Body of pancreas (tissue), 4 donors: ENCODE measurements around the gene ADAM17. TPM values are rescaled to one million over a fixed set of nuclear protein-coding genes. Genes with fewer than 3 reads are reported as not detected.
"Not testable (repeated sequence)": the region's sequence is repeated elsewhere in the genome, so short reads cannot be mapped to it uniquely, and the experiment has no call there.

Experiments
- ATAC-seq: fragments of 150-250 bp; one replicate; pipeline ENCODE4 v1.9.1; 2016
- DNase-seq, 4 donors: peaks; one replicate each; pipeline ENCODE4 v3.0.0-alpha.2; 2019
- H3K27ac ChIP-seq, 4 donors: fragments of 200-600 bp; sonication (generic); 1 replicate in 3 of 4; 2 replicates in 1 of 4; pipeline versions ENCODE4 v1.5.1 to v1.6.1; 2016 to 2019; ENCODE audit warnings: mild to moderate bottlenecking in 1 of 4, mixed read lengths in 1 of 4, moderate library complexity in 1 of 4
- H3K27me3 ChIP-seq, 2 donors: fragments of 200-600 bp; sonication (generic); one replicate each; pipeline ENCODE4 v1.6.0; 2016; ENCODE audit warnings: mild to moderate bottlenecking in 1 of 2
- H3K36me3 ChIP-seq, 2 donors: fragments of 200-600 bp; sonication (generic); replicated peaks in 1 of 2; 2 replicates each; pipeline ENCODE4 v1.5.1; 2016; ENCODE audit warnings: low read depth in 2 of 2; ENCODE audit not compliant: insufficient read depth in 1 of 2
- H3K4me1 ChIP-seq: fragments of 200-600 bp; sonication (generic); one replicate; pipeline ENCODE4 v1.6.0; 2016
- H3K4me3 ChIP-seq, 2 donors: fragments of 200-600 bp; sonication (generic); 1 replicate in 1 of 2; 2 replicates in 1 of 2; pipeline ENCODE4 v1.5.1; 2016 to 2019
- H3K9me3 ChIP-seq, 3 donors: fragments of 200-600 bp; sonication (generic); 1 replicate in 2 of 3; 2 replicates in 1 of 3; pipeline ENCODE4 v1.5.1; 2016
- POLR2A ChIP-seq, 3 donors: fragments of 450-650 bp; IDR thresholded peaks; one replicate each; pipeline ENCODE4 v1.6.1; 2016; ENCODE audit warnings: antibody characterized with exemption in 3 of 3, mild to moderate bottlenecking in 2 of 3
- WGBS, 2 donors: methylation state at CpG; one replicate each; pipeline ENCODE4 v1.1.5; 2017; 5-methylcytosine and 5-hydroxymethylcytosine counted together
- intact Hi-C: fragments of 100-400 bp; cut with DNase I; formaldehyde crosslinking; loops from one replicate; pipeline ENCODE4 v1.15.1; 2023
- total RNA-seq, 2 donors: library from RNA; depleted of rRNA; stranded (reverse); fragments of >200 nt; gene quantifications; one replicate each; pipeline ENCODE4 v1.1.0, GENCODE V29; 2016
- TF ChIP-seq, protein P1 (sequence below), 7 experiments: fragments of 450-650 bp in 4 of 7; fragments of 200-600 bp in 3 of 7; sonication (generic) in 3 of 7; IDR thresholded peaks; one replicate each; pipeline ENCODE4 v1.5.1; 2016 to 2019; ENCODE audit warnings: antibody characterized with exemption in 7 of 7

ADAM17 gene
- total RNA-seq, 2 donors from 2014 or later = 9.9 to 17.5 TPM

DNA sequence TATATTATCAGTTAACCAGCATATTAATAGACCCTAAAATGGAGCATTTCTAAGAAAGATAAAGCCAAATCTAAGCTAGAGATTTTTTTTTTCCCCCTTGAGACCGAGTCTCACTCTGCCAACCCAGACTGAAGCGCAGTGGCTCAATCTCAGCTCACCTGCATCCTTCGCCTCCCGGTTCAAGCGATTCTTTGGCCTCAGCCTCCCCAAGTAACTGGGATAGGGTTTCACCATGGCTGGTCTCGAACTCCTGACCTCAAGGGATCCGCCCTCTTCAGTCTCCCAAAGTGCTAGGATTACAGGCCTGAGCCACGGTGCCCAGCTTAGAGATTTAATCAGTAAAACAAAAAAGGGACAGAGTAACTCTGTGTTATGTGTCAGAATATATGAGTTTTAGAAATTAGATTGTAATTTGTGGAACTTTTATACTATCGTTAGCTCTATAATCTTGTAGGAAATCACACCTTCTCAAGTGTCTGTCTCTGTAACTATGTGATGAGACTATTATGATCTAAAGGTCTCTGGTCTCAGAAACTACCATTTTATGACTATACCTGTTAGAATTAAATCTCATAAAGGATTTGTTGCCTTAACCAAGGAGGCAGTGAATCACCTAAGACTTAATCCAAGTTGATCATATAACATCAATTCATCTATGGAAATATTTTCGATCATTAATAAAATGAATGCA lies 41.1 kb upstream of the ADAM17 start:
- no peak for DNase-seq
- ATAC-seq = no peak
- 90 to 93% methylated on average over 10 of the region's 10 CpGs for WGBS, 2 donors
- Histone ChIP-seq H3K27ac (no peak overlapping the region), H3K4me3 (no peak overlapping the region), H3K27me3 (no peaks in the 10 kb centered on the region), H3K36me3 (peaks cover 0 to 5% of the 10 kb centered on the region in 2 donors), H3K9me3 (peaks cover 0 to 7% (median 0%) of the 10 kb centered on the region in 3 donors), H3K4me1 (peaks cover 25% of the 10 kb centered on the region)
- TF ChIP-seq, protein P1, sequence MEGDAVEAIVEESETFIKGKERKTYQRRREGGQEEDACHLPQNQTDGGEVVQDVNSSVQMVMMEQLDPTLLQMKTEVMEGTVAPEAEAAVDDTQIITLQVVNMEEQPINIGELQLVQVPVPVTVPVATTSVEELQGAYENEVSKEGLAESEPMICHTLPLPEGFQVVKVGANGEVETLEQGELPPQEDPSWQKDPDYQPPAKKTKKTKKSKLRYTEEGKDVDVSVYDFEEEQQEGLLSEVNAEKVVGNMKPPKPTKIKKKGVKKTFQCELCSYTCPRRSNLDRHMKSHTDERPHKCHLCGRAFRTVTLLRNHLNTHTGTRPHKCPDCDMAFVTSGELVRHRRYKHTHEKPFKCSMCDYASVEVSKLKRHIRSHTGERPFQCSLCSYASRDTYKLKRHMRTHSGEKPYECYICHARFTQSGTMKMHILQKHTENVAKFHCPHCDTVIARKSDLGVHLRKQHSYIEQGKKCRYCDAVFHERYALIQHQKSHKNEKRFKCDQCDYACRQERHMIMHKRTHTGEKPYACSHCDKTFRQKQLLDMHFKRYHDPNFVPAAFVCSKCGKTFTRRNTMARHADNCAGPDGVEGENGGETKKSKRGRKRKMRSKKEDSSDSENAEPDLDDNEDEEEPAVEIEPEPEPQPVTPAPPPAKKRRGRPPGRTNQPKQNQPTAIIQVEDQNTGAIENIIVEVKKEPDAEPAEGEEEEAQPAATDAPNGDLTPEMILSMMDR (IDR thresholded peaks at IDR 0.05) = no peak
- TF ChIP-seq POLR2A (IDR thresholded peaks at IDR 0.05) = no peak
- intact Hi-C loops = no loop called here

DNA sequence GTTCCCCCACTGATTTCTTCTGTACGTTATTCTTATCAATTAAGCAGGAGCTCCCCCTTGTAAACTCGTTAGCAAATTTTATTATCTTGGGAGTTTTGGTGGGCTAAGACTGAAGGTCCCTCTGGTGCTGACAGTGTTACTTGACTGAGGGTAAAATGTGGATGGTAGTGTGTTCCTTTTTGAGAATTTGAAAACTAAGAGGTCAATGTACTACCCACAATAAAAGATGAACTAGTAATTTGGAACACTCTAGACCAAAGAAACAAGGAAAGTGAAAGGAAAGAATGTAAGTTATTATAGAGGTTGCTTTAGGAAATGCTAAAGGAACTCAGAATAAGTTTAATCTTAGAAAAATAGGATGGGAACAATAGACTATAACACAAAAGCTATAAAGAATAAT lies 40.1 kb upstream of the ADAM17 start:
- WGBS, 2 donors = 43 to 52% methylated on average over 2 of the region's 2 CpGs
- ATAC-seq (no peak), DNase-seq (no peak)
- Histone ChIP-seq H3K27ac (peak overlapping the region in 1 of 4 donors; percentile 49), H3K4me3 (no peak overlapping the region), H3K27me3 (no peaks in the 10 kb centered on the region), H3K4me1 (peaks cover 25% of the 10 kb centered on the region), H3K36me3 (peaks cover 3 to 5% of the 10 kb centered on the region in 2 donors), H3K9me3 (peaks cover 0 to 7% (median 0%) of the 10 kb centered on the region in 3 donors)
- TF ChIP-seq, protein P1 (IDR thresholded peaks at IDR 0.05) = no peak
- no peak for TF ChIP-seq POLR2A (IDR thresholded peaks at IDR 0.05)
- intact Hi-C loops = no loop called here

DNA sequence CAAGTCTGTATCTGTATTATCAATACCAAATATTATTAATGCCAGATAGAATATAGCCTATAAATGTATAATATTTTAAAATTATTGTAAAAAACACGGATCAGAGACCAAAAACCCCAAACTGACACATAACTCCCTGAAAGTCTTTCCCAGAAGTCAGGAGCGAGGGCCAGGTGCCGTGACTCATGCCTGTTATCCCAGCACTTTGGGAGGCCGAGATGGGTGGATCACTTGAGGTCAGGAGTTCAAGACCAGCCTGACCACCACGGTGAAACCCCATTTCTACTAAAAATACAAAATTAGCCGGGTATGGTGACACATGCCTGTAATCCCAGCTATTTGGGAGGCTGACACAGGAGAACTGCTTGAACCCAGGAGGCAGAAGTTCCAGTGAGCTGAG lies 39.6 kb upstream of the ADAM17 start:
- H3K4me3 ChIP-seq, intact Hi-C loops, ATAC-seq, H3K9me3 ChIP-seq, DNase-seq, H3K27me3 ChIP-seq, H3K36me3 ChIP-seq: not testable (repeated sequence)
- H3K4me1 ChIP-seq = peaks cover 25% of the 10 kb centered on the region
- WGBS, 2 donors = 77 to 82% methylated on average over 5 to 6 of the region's 6 CpGs
- H3K27ac ChIP-seq = peak overlapping the region in 3 of 4 donors; percentile 42 to 51 (median 49)

DNA sequence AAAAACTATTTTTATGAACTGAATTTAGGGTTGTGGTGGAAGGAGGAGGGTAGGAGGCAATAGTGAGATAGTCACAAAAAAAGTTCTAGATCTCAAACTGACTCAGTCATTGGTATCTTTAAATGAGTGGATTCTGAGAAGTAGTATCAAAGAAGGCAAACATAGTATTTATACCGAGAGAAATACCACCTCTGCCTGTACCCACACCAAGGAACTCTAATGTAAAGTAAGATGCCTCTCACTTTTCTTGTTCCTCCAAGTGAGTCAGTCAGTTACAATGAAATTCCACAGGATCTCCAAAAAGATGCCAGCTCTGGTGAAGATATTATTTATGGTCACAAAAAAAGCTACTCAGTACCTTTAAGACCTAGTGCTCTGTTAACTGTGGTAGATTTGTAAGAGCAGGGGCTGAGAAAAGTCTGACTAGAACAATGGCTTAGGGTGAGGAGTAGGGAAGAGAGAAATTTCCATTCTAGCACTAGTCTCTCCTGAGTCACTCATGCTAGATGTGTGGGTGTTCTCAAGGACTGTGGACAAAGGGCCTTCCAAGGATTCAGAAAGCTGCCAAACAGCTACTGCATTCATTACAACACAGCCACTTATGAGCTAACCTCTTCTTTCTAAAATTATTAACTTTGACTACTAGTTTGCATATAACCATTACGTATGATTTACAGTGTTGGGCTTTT lies 38.9 kb upstream of the ADAM17 start:
- ATAC-seq = peak; percentile 90
- DNase-seq = peak; percentile 23 to 62 (median 38)
- Histone ChIP-seq H3K27me3 (no peaks in the 10 kb centered on the region), H3K4me1 (peaks cover 25% of the 10 kb centered on the region), H3K36me3 (peaks cover 3 to 8% of the 10 kb centered on the region in 2 donors), H3K27ac (peak overlapping the region; percentile 13 to 51 (median 46)), H3K9me3 (peaks cover 0 to 5% (median 0%) of the 10 kb centered on the region in 3 donors), H3K4me3 (no peak overlapping the region)
- intact Hi-C loops = no loop called here
- 19 to 37% methylated on average over 2 of the region's 2 CpGs for WGBS, 2 donors
- no peak for TF ChIP-seq POLR2A (IDR thresholded peaks at IDR 0.05)
- TF ChIP-seq, protein P1 (IDR thresholded peaks at IDR 0.05) = no peak

DNA sequence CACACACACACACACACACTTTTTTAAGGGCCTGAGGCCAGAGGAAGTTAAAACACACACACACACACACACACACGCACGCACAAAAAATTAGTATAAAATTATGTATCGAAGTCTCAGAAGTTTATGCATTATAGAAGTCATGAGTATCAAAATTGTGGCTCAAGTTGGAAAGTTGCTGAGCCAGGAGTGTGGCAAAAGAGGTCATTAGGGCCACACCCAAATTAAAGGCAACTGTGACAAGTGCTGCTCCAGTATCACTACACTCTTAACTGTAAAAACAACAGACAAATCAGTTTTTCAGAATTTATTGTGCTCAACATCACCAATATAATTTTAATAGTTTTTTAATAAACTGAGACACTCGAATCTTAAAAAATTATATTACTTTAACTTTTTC lies 38.3 kb upstream of the ADAM17 start:
- Histone ChIP-seq H3K4me1 (peaks cover 25% of the 10 kb centered on the region), H3K36me3 (peaks cover 3 to 8% of the 10 kb centered on the region in 2 donors), H3K27me3 (no peaks in the 10 kb centered on the region), H3K4me3 (no peak overlapping the region), H3K9me3 (no peaks in the 10 kb centered on the region), H3K27ac (peak overlapping the region in 1 of 4 donors; percentile 49)
- TF ChIP-seq, protein P1 (IDR thresholded peaks at IDR 0.05) = no peak
- TF ChIP-seq POLR2A (IDR thresholded peaks at IDR 0.05) = no peak
- DNase-seq = no peak
- 86 to 94% methylated on average over 4 of the region's 4 CpGs for WGBS, 2 donors
- intact Hi-C loops = no loop called here
- no peak for ATAC-seq
